Vagina (tissue), 2 donors: ENCODE measurements around the gene PGBD4. TPM values are rescaled to one million over a fixed set of nuclear protein-coding genes. Genes with fewer than 3 reads are reported as not detected.
"Not testable (repeated sequence)": the region's sequence is repeated elsewhere in the genome, so short reads cannot be mapped to it uniquely, and the experiment has no call there.

Experiments used
- DNase-seq, 2 donors: peaks; one replicate each; pipeline ENCODE4 v3.0.0-alpha.2; 2017; ENCODE audit errors: extremely low spot score in 2 of 2
- H3K27ac ChIP-seq: fragments of 200-600 bp; sonication (generic); one replicate; pipeline ENCODE4 v1.5.1; 2019
- H3K27me3 ChIP-seq: fragments of 200-600 bp; sonication (generic); one replicate; pipeline ENCODE4 v1.5.1; 2019
- H3K36me3 ChIP-seq, 2 donors: fragments of 200-600 bp; sonication (generic); one replicate each; pipeline ENCODE4 v1.5.1; 2017 to 2019
- H3K4me1 ChIP-seq: fragments of 200-600 bp; sonication (generic); one replicate; pipeline ENCODE4 v1.5.1; 2019
- H3K4me3 ChIP-seq, 2 donors: fragments of 200-600 bp; sonication (generic); 1 replicate in 1 of 2; 2 replicates in 1 of 2; pipeline ENCODE4 v1.5.1; 2016 to 2019
- H3K9me3 ChIP-seq: fragments of 200-600 bp; sonication (generic); one replicate; pipeline ENCODE4 v1.5.1; 2019
- CTCF ChIP-seq, 3 experiments: fragments of 450-650 bp in 2 of 3; fragments of 200-600 bp in 1 of 3; sonication (generic) in 1 of 3; IDR thresholded peaks; one replicate each; pipeline ENCODE4 v1.5.1; 2017 to 2019; ENCODE audit warnings: antibody characterized with exemption in 3 of 3, mild to moderate bottlenecking in 2 of 3, moderate library complexity in 2 of 3
- POLR2A ChIP-seq, 2 donors: fragments of 450-650 bp; IDR thresholded peaks; one replicate each; pipeline ENCODE4 v1.6.1; 2017; ENCODE audit warnings: antibody characterized with exemption in 2 of 2, mild to moderate bottlenecking in 2 of 2, moderate library complexity in 2 of 2
- POLR2AphosphoS5 ChIP-seq, 2 donors: sonication (generic); formaldehyde crosslinking; IDR thresholded peaks; one replicate each; pipeline ENCODE4 v1.9.0; 2017; ENCODE audit warnings: antibody characterized with exemption in 2 of 2, mild to moderate bottlenecking in 2 of 2, low read depth in 1 of 2; ENCODE audit not compliant: insufficient read depth in 1 of 2
- intact Hi-C: fragments of 100-400 bp; cut with DNase I; formaldehyde crosslinking; loops from one replicate; pipeline ENCODE4 v1.15.1; 2023
- total RNA-seq: library from RNA; depleted of rRNA; stranded (reverse); fragments of >200 nt; gene quantifications from one replicate; pipeline ENCODE4 v1.2.3, GENCODE V29; 2016

PGBD4 gene
- total RNA-seq, 1 donor from 2014 or later, result 1.5 TPM

- Histone ChIP-seq H3K27ac (no peak overlapping the region), H3K36me3 (no peaks in the 10 kb centered on the region), H3K4me3 (no peak overlapping the region), H3K9me3 (no peaks in the 10 kb centered on the region), H3K4me1 (no peaks in the 10 kb centered on the region), H3K27me3 (no peaks in the 10 kb centered on the region)
- TF ChIP-seq CTCF (IDR thresholded peaks at IDR 0.05), result no peak
- TF ChIP-seq POLR2AphosphoS5 (IDR thresholded peaks at IDR 0.05; ENCODE audit: insufficient read depth in 1 of 2, low read depth in 1 of 2), result no peak
- TF ChIP-seq POLR2A (IDR thresholded peaks at IDR 0.05), result no peak
- no peak for DNase-seq
- intact Hi-C loops, result no loop called here
Observed at GRCh38 chr15:34119291-34119690, 17.4 kb downstream of the PGBD4 start.

GRCh38 chr15:34120420-34120819 lies 18.5 kb downstream of the PGBD4 start:
- DNase-seq, intact Hi-C loops, H3K27me3 ChIP-seq, H3K36me3 ChIP-seq, H3K27ac ChIP-seq, H3K9me3 ChIP-seq, H3K4me3 ChIP-seq, H3K4me1 ChIP-seq: not testable (repeated sequence)

- intact Hi-C loops, DNase-seq, H3K27ac ChIP-seq, H3K4me3 ChIP-seq, H3K36me3 ChIP-seq, H3K4me1 ChIP-seq, H3K27me3 ChIP-seq, H3K9me3 ChIP-seq: not testable (repeated sequence)
Observed at GRCh38 chr15:34121786-34122185, 19.9 kb downstream of the PGBD4 start.

- DNase-seq, result no peak
- Histone ChIP-seq H3K9me3 (no peaks in the 10 kb centered on the region), H3K36me3 (no peaks in the 10 kb centered on the region), H3K4me3 (no peak overlapping the region), H3K27ac (no peak overlapping the region), H3K4me1 (no peaks in the 10 kb centered on the region), H3K27me3 (no peaks in the 10 kb centered on the region)
- no peak for TF ChIP-seq CTCF (IDR thresholded peaks at IDR 0.05)
- no peak for TF ChIP-seq POLR2A (IDR thresholded peaks at IDR 0.05)
- TF ChIP-seq POLR2AphosphoS5 (IDR thresholded peaks at IDR 0.05; ENCODE audit: insufficient read depth in 1 of 2, low read depth in 1 of 2), result no peak
- intact Hi-C loops, result no loop called here
Observed at GRCh38 chr15:34122771-34123183, 20.9 kb downstream of the PGBD4 start.

GRCh38 chr15:34124651-34125050 lies 22.8 kb downstream of the PGBD4 start:
- H3K4me3 ChIP-seq, result no peak overlapping the region
- H3K27ac ChIP-seq, result no peak overlapping the region
- TF ChIP-seq CTCF (IDR thresholded peaks at IDR 0.05) (no peak), POLR2AphosphoS5 (IDR thresholded peaks at IDR 0.05; ENCODE audit: insufficient read depth in 1 of 2, low read depth in 1 of 2) (no peak), POLR2A (IDR thresholded peaks at IDR 0.05) (no peak)
- no peaks in the 10 kb centered on the region for H3K36me3 ChIP-seq
- H3K4me1 ChIP-seq, result no peaks in the 10 kb centered on the region
- H3K9me3 ChIP-seq, result no peaks in the 10 kb centered on the region
- no peaks in the 10 kb centered on the region for H3K27me3 ChIP-seq
- intact Hi-C loops, result no loop called here
- no peak for DNase-seq

GRCh38 chr15:34125945-34126344 lies 24.1 kb downstream of the PGBD4 start:
- no peak for TF ChIP-seq POLR2A (IDR thresholded peaks at IDR 0.05)
- TF ChIP-seq POLR2AphosphoS5 (IDR thresholded peaks at IDR 0.05; ENCODE audit: insufficient read depth in 1 of 2, low read depth in 1 of 2), result no peak
- TF ChIP-seq CTCF (IDR thresholded peaks at IDR 0.05), result no peak
- H3K36me3 ChIP-seq, result no peaks in the 10 kb centered on the region
- intact Hi-C loops, result no loop called here
- DNase-seq, result no peak
- no peaks in the 10 kb centered on the region for H3K9me3 ChIP-seq
- no peak overlapping the region for H3K27ac ChIP-seq
- no peak overlapping the region for H3K4me3 ChIP-seq
- no peaks in the 10 kb centered on the region for H3K27me3 ChIP-seq
- no peaks in the 10 kb centered on the region for H3K4me1 ChIP-seq
